Liver (tissue), 9 donors: Measurements from ENCODE around the gene RNF135. TPM values are rescaled to one million over a fixed set of nuclear protein-coding genes. Genes with fewer than 3 reads are reported as not detected.

Source experiments
- DNase-seq: peaks from one replicate; pipeline ENCODE4 v3.0.0-alpha.2; 2017; ENCODE audit warnings: low spot score
- H3K27ac ChIP-seq, 2 donors: one replicate each; pipeline ENCODE4 v1.7.0; 2013; ENCODE audit warnings: inconsistent platforms in 2 of 2, low read length in 2 of 2, control low read depth in 1 of 2, low read depth in 1 of 2, mild to moderate bottlenecking in 1 of 2
- H3K27me3 ChIP-seq, 4 donors: one replicate each; pipeline versions ENCODE4 v1.6.1 to v1.7.0; 2013; ENCODE audit warnings: low read length in 3 of 4, inconsistent platforms in 1 of 4, mild to moderate bottlenecking in 1 of 4, moderate library complexity in 1 of 4; ENCODE audit not compliant: control insufficient read depth in 4 of 4, insufficient read depth in 4 of 4
- H3K36me3 ChIP-seq, 4 donors: one replicate each; pipeline versions ENCODE4 v1.6.1 to v1.7.0; 2013; ENCODE audit warnings: low read length in 3 of 4, mild to moderate bottlenecking in 3 of 4, low read depth in 1 of 4, moderate library complexity in 1 of 4; ENCODE audit not compliant: control insufficient read depth in 4 of 4, insufficient read depth in 3 of 4
- H3K4me1 ChIP-seq, 4 donors: one replicate each; pipeline versions ENCODE4 v1.6.1 to v1.7.0; 2013; ENCODE audit warnings: low read length in 3 of 4, mild to moderate bottlenecking in 3 of 4, moderate library complexity in 1 of 4; ENCODE audit not compliant: control insufficient read depth in 4 of 4, insufficient read depth in 4 of 4
- H3K4me3 ChIP-seq, 3 donors: one replicate each; pipeline versions ENCODE4 v1.6.1 to v1.7.0; 2013; ENCODE audit warnings: low read length in 3 of 3, control low read depth in 1 of 3, low read depth in 1 of 3, mild to moderate bottlenecking in 1 of 3
- H3K9ac ChIP-seq, 2 donors: one replicate each; pipeline ENCODE4 v1.7.0; 2013; ENCODE audit warnings: low read length in 2 of 2, mild to moderate bottlenecking in 2 of 2, moderate library complexity in 2 of 2, control low read depth in 1 of 2, low read depth in 1 of 2
- H3K9me3 ChIP-seq, 4 donors: one replicate each; pipeline versions ENCODE4 v1.6.1 to v1.7.0; 2013; ENCODE audit warnings: low read length in 3 of 4; ENCODE audit not compliant: control insufficient read depth in 4 of 4
- EGR1 ChIP-seq, 2 donors: IDR thresholded peaks; 2 replicates each; pipeline ENCODE4 v1.6.1; 2016 to 2018; ENCODE audit warnings: antibody characterized with exemption in 2 of 2, low read depth in 2 of 2
- FOXA1 ChIP-seq: IDR thresholded peaks from 2 replicates; pipeline ENCODE4 v1.6.1; 2016; ENCODE audit warnings: antibody characterized with exemption
- FOXA2 ChIP-seq: IDR thresholded peaks from 2 replicates; pipeline ENCODE4 v1.6.1; 2016; ENCODE audit warnings: antibody characterized with exemption
- GABPA ChIP-seq, 2 donors: IDR thresholded peaks in 1 of 2; conservative IDR thresholded peaks in 1 of 2; 2 replicates each; pipeline ENCODE4 v1.6.1; 2016; ENCODE audit warnings: antibody characterized with exemption in 2 of 2, mild to moderate bottlenecking in 1 of 2, moderate library complexity in 1 of 2
- HNF4A ChIP-seq, 2 donors: conservative IDR thresholded peaks; 2 replicates each; pipeline ENCODE4 v1.6.1; 2016; ENCODE audit warnings: antibody characterized with exemption in 2 of 2, mild to moderate bottlenecking in 2 of 2
- HNF4G ChIP-seq: IDR thresholded peaks from 2 replicates; pipeline ENCODE4 v1.6.1; 2016; ENCODE audit warnings: antibody characterized with exemption
- JUND ChIP-seq, 2 donors: IDR thresholded peaks; 2 replicates each; pipeline ENCODE4 v1.6.1; 2016; ENCODE audit warnings: antibody characterized with exemption in 2 of 2
- NR2F2 ChIP-seq: IDR thresholded peaks from 2 replicates; pipeline ENCODE4 v1.6.1; 2016; ENCODE audit warnings: antibody characterized with exemption
- RAD21 ChIP-seq, 2 donors: IDR thresholded peaks; 2 replicates each; pipeline ENCODE4 v1.6.1; 2016; ENCODE audit warnings: antibody characterized with exemption in 2 of 2, mild to moderate bottlenecking in 2 of 2
- RXRA ChIP-seq, 2 donors: IDR thresholded peaks; 2 replicates each; pipeline ENCODE4 v1.6.1; 2017 to 2018; ENCODE audit warnings: antibody characterized with exemption in 2 of 2, mild to moderate bottlenecking in 1 of 2
- SP1 ChIP-seq: IDR thresholded peaks from 2 replicates; pipeline ENCODE4 v1.6.1; 2018; ENCODE audit warnings: antibody characterized with exemption, mild to moderate bottlenecking
- TAF1 ChIP-seq: conservative IDR thresholded peaks from 2 replicates; pipeline ENCODE4 v1.6.1; 2016; ENCODE audit warnings: antibody characterized with exemption, mild to moderate bottlenecking
- YY1 ChIP-seq: IDR thresholded peaks from 2 replicates; pipeline ENCODE4 v1.6.1; 2016; ENCODE audit warnings: antibody characterized with exemption, mild to moderate bottlenecking
- WGBS: extraction: QIAGEN DNeasy Blood & Tissue Kit; methylation state at CpG from one replicate; pipeline ENCODE4 v1.1.7; 2013; 5-methylcytosine and 5-hydroxymethylcytosine counted together
- polyA plus RNA-seq, 2 donors: library from polyadenylated mRNA; stranded (reverse) in 1 of 2; unstranded in 1 of 2; fragments of 200-250 nt in 1 of 2; fragments of >200 nt in 1 of 2; fragmentation: Nextera tagmentation in 1 of 2; extraction: Ambion mirVana in 1 of 2; gene quantifications; one replicate each; pipeline versions ENCODE4 v1.2.1 to v1.2.3, GENCODE V29; 2013 to 2015
- total RNA-seq, 2 donors: library from RNA; depleted of rRNA; stranded (reverse); fragments of >200 nt; gene quantifications; one replicate each; pipeline ENCODE4 v1.2.3, GENCODE V29; 2014
- TF ChIP-seq, protein P1 (sequence below): IDR thresholded peaks from 2 replicates; pipeline ENCODE4 v1.6.1; 2016; ENCODE audit warnings: antibody characterized with exemption
- TF ChIP-seq, protein P2 (sequence below): IDR thresholded peaks from 2 replicates; pipeline ENCODE4 v1.6.1; 2016; ENCODE audit warnings: antibody characterized with exemption
- TF ChIP-seq, protein P3 (sequence below): fragments of 150-350 bp; IDR thresholded peaks from 2 replicates; pipeline ENCODE4 v1.5.1; 2017; ENCODE audit warnings: improper control_type of control experiment, low read depth, low read length; ENCODE audit not compliant: missing input control
- TF ChIP-seq, protein P4 (sequence below): IDR thresholded peaks from 2 replicates; pipeline ENCODE4 v1.6.1; 2016; ENCODE audit warnings: antibody characterized with exemption
- TF ChIP-seq, protein P5 (sequence below): IDR thresholded peaks from 2 replicates; pipeline ENCODE4 v1.6.1; 2016; ENCODE audit warnings: antibody characterized with exemption, mild to moderate bottlenecking
- donor health status: healthy.
- donor health status: healthy.
- donor health status: healthy.
- donor health status: healthy.
- donor health status: healthy.

The RNF135 gene
- total and polyA plus RNA-seq, 4 donors = 3.4 to 5.5 (median 3.7) TPM

DNA sequence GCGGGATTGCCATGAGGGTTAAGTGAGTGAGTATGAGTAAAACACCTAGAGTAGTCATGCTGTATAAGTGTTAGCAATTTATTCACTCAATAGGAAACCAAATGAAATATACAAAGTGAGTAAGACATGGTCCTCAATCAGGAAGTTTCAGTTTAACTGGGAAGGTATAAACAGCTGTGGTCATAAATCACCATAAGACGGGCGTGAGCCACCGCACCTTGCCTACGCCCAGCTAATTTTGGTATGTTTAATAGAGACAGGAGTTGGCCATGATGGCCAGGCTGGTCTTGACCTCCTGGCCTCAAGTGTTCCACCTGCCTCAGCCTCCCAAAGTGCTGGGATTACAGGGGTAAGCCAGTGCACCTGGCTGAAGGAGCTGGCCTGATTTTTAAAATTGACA lies 27.0 kb downstream of the RNF135 start:
- H3K9ac ChIP-seq = no peak overlapping the region
- WGBS = 92% methylated on average over 5 of the region's 5 CpGs
- no peak overlapping the region for H3K27ac ChIP-seq
- H3K4me1 ChIP-seq = no peaks in the 10 kb centered on the region
- no peak for DNase-seq
- no peaks in the 10 kb centered on the region for H3K9me3 ChIP-seq
- H3K4me3 ChIP-seq = no peak overlapping the region
- no peaks in the 10 kb centered on the region for H3K27me3 ChIP-seq
- TF ChIP-seq RXRA (IDR thresholded peaks at IDR 0.05) (no peak), YY1 (no peak), JUND (IDR thresholded peaks at IDR 0.05) (no peak), SP1 (no peak), EGR1 (IDR thresholded peaks at IDR 0.05; ENCODE audit: low read depth in 2 of 2) (no peak), HNF4A (conservative IDR thresholded peaks at IDR 0.05) (no peak), GABPA (IDR thresholded peaks at IDR 0.05 in 1 of 2, conservative IDR thresholded peaks at IDR 0.05 in 1 of 2) (no peak), TAF1 (no peak), RAD21 (IDR thresholded peaks at IDR 0.05) (no peak), HNF4G (no peak), FOXA1 (no peak), FOXA2 (no peak), NR2F2 (no peak)
- TF ChIP-seq, protein P1, sequence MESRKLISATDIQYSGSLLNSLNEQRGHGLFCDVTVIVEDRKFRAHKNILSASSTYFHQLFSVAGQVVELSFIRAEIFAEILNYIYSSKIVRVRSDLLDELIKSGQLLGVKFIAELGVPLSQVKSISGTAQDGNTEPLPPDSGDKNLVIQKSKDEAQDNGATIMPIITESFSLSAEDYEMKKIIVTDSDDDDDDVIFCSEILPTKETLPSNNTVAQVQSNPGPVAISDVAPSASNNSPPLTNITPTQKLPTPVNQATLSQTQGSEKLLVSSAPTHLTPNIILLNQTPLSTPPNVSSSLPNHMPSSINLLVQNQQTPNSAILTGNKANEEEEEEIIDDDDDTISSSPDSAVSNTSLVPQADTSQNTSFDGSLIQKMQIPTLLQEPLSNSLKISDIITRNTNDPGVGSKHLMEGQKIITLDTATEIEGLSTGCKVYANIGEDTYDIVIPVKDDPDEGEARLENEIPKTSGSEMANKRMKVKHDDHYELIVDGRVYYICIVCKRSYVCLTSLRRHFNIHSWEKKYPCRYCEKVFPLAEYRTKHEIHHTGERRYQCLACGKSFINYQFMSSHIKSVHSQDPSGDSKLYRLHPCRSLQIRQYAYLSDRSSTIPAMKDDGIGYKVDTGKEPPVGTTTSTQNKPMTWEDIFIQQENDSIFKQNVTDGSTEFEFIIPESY = no peak
- TF ChIP-seq, protein P2, sequence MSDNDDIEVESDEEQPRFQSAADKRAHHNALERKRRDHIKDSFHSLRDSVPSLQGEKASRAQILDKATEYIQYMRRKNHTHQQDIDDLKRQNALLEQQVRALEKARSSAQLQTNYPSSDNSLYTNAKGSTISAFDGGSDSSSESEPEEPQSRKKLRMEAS = no peak
- TF ChIP-seq, protein P3, sequence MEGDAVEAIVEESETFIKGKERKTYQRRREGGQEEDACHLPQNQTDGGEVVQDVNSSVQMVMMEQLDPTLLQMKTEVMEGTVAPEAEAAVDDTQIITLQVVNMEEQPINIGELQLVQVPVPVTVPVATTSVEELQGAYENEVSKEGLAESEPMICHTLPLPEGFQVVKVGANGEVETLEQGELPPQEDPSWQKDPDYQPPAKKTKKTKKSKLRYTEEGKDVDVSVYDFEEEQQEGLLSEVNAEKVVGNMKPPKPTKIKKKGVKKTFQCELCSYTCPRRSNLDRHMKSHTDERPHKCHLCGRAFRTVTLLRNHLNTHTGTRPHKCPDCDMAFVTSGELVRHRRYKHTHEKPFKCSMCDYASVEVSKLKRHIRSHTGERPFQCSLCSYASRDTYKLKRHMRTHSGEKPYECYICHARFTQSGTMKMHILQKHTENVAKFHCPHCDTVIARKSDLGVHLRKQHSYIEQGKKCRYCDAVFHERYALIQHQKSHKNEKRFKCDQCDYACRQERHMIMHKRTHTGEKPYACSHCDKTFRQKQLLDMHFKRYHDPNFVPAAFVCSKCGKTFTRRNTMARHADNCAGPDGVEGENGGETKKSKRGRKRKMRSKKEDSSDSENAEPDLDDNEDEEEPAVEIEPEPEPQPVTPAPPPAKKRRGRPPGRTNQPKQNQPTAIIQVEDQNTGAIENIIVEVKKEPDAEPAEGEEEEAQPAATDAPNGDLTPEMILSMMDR = no peak
- TF ChIP-seq, protein P4, sequence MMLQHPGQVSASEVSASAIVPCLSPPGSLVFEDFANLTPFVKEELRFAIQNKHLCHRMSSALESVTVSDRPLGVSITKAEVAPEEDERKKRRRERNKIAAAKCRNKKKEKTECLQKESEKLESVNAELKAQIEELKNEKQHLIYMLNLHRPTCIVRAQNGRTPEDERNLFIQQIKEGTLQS = no peak
- TF ChIP-seq, protein P5, sequence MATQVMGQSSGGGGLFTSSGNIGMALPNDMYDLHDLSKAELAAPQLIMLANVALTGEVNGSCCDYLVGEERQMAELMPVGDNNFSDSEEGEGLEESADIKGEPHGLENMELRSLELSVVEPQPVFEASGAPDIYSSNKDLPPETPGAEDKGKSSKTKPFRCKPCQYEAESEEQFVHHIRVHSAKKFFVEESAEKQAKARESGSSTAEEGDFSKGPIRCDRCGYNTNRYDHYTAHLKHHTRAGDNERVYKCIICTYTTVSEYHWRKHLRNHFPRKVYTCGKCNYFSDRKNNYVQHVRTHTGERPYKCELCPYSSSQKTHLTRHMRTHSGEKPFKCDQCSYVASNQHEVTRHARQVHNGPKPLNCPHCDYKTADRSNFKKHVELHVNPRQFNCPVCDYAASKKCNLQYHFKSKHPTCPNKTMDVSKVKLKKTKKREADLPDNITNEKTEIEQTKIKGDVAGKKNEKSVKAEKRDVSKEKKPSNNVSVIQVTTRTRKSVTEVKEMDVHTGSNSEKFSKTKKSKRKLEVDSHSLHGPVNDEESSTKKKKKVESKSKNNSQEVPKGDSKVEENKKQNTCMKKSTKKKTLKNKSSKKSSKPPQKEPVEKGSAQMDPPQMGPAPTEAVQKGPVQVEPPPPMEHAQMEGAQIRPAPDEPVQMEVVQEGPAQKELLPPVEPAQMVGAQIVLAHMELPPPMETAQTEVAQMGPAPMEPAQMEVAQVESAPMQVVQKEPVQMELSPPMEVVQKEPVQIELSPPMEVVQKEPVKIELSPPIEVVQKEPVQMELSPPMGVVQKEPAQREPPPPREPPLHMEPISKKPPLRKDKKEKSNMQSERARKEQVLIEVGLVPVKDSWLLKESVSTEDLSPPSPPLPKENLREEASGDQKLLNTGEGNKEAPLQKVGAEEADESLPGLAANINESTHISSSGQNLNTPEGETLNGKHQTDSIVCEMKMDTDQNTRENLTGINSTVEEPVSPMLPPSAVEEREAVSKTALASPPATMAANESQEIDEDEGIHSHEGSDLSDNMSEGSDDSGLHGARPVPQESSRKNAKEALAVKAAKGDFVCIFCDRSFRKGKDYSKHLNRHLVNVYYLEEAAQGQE = no peak
- peaks cover 0 to 16% (median 9%) of the 10 kb centered on the region in 4 donors for H3K36me3 ChIP-seq
